ENCODE data around the gene PLEKHM1.

Gene PLEKHM1

DNA sequence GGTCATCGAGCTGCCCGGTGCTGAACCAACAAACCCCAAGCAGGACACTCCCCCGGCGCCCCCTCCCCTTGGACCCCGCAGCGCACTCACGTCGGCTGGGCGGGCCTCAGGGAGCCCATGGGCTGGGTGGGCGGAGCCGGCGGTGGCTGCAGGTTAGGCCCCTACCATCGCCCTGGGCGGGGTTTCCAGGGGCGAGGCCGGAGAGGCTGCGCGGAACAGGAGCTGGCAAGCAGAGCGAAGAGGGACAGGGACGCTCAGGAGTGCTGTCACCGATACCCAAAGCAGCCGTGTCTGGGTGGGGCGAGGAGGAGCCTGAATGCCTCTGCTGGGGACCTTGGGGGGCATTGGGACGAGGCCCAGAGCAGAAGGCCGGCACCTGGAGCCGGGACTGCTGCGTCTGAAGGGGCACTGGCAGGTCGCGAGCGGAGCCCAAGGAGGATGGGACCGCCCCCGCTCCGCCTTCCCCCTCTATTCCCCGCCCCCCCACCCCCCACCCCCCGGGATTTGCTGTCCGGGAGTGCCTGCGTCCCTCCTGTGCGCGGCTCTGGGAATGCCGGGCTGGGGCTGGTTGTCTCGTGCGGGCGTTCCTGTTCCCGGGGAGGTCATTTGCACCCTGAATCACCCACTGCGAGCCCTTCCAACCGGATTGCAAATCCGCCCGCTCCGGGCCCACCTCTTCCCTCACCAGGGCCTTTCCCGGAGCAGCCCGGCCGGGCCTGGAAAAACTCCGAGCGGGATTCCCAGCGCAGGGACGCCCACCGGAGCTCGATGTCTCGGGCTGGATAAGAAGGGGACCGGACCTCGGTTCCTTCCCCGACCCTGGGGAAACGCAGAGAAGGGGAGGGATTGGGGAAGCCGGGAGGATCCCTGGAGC lies 58.8 kb downstream of the PLEKHM1 start:
- DNase-seq (ENCODE audit: low read depth): peak; percentile 90
- peak overlapping the region; percentile 66 for H3K4me3 ChIP-seq (ENCODE audit: low read length)
- no peak for TF ChIP-seq CTCF (IDR thresholded peaks at IDR 0.05; ENCODE audit: insufficient read depth, low read depth, low read length, missing control alignments)

- peak overlapping the region; percentile 66 for H3K4me3 ChIP-seq (ENCODE audit: low read length)
- DNase-seq (ENCODE audit: low read depth): peak; percentile 90
- no peak for TF ChIP-seq CTCF (IDR thresholded peaks at IDR 0.05; ENCODE audit: insufficient read depth, low read depth, low read length, missing control alignments)
Observed at GRCh38 chr17:45430738-45431530, 59.6 kb downstream of the PLEKHM1 start.

GRCh38 chr17:45430006-45430737 lies 60.3 kb downstream of the PLEKHM1 start:
- TF ChIP-seq CTCF (IDR thresholded peaks at IDR 0.05; ENCODE audit: insufficient read depth, low read depth, low read length, missing control alignments): no peak
- no peak for DNase-seq (ENCODE audit: low read depth)
- H3K4me3 ChIP-seq (ENCODE audit: low read length): peak overlapping the region; percentile 66

DNA sequence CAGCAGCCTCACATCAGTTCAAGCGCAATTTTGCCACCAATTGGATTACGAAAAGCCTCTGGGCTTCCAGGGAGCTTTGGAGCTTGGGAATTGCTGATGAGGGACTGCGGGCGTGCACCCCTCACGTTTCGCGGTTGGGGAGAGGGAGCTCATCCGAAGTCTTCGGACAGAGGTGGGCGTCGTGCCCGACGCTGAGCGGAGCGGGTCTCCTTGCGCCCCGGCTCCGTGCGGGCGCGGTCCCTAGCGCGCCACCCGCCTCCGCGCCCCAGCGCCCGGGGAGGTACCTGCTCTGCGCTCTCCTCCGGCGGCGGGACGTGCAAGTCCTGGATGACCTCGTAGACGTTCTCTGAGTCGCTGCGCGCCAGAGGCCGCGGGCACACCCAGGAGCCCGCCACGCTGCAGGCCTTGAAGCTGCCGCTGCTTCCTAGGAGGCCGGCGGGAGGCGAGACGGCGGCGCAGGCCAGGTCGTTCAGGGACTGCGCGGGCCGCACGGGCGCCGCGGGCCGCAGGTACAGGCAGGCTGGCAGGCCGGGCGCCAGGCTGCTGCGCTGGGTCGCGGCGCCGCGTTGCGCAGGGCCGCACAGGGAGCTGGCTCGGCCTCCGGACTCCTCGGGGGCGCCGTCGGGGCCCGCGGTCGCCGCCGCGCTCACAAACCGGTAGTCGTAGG lies 61.0 kb downstream of the PLEKHM1 start:
- no peak for DNase-seq (ENCODE audit: low read depth)
- TF ChIP-seq CTCF (IDR thresholded peaks at IDR 0.05; ENCODE audit: insufficient read depth, low read depth, low read length, missing control alignments): no peak
- no peak overlapping the region for H3K4me3 ChIP-seq (ENCODE audit: low read length)

- H3K4me3 ChIP-seq (ENCODE audit: low read length): no peak overlapping the region
- DNase-seq (ENCODE audit: low read depth): no peak
- TF ChIP-seq CTCF (IDR thresholded peaks at IDR 0.05; ENCODE audit: insufficient read depth, low read depth, low read length, missing control alignments): no peak
Observed at GRCh38 chr17:45428931-45429338, 61.6 kb downstream of the PLEKHM1 start.

DNA sequence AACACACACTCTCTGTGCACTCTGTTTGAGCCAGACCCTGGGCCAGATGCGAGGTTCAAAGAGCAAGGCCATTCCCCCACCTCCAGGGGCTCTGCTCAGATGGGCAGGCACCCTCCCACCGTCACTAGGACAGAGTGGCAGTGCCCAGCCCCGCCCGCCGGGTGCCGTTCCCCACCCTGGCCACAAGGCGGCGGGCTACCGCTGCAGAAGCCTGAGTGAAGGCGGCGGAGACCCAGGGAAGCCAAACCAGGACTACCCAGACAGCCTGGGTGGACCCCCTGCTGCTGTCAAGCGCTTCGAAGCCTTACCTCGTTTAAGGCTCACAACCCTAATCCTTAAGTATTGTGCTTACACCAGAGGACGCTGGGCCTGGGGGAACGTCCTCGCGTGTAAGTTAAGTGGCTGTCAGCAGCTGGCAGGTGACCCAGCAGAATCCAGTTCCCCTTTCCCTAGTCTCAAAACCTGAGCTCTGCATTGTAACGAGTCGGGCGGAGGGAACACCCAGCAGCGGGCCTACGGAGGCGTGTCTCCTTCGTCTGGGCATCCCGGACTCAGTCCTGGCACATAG lies 62.4 kb downstream of the PLEKHM1 start:
- H3K4me3 ChIP-seq (ENCODE audit: low read length): no peak overlapping the region
- TF ChIP-seq CTCF (IDR thresholded peaks at IDR 0.05; ENCODE audit: insufficient read depth, low read depth, low read length, missing control alignments): peak; percentile 93
- peak; percentile 74 for DNase-seq (ENCODE audit: low read depth)
